K562 (cell line): ENCODE measurements around the gene MARK3. TPM values are rescaled to one million over a fixed set of nuclear protein-coding genes. Genes with fewer than 3 reads are reported as not detected.

Source experiments
- ATAC-seq: fragments of 200-7000 bp; cut with Tn5 transposase; 3 replicates; pipeline ENCODE4 v1.9.1; 2020; ENCODE audit warnings: moderate library complexity
- BruUV-seq: library from RNA; stranded (reverse); fragments of 400-500 nt; replicated peaks from 2 replicates; lab custom pipeline; 2021; lab: Mats Ljungman, UMichigan
- CTCF ChIA-PET: fragments of 300-600 bp; formaldehyde crosslinking; extraction: SDS; loops from one replicate; lab custom pipeline; 2021; ENCODE audit warnings: low intra/inter-chr PET ratio; lab: Yijun Ruan, JAX
- POLR2A ChIA-PET: fragments of 300-600, 350-650 bp; sonication (Branson Sonifier 250); formaldehyde crosslinking; extraction: SDS; loops from one replicate; lab custom pipeline; 2021; ENCODE audit warnings: antibody characterized with exemption, inconsistent platforms; lab: Yijun Ruan, JAX
- DNase-seq, 4 experiments: peaks; one replicate each; pipeline versions ENCODE4 v3.0.0 to v3.0.0-alpha.2; 2011 to 2018; ENCODE audit warnings: low spot score in 3 of 4, mixed read lengths in 3 of 4; ENCODE audit errors: extremely low read depth in 1 of 4
- FAIRE-seq: peaks from 2 replicates; lab custom pipeline; 2011; peaks lifted over from hg19 to GRCh38; lab: Jason Lieb, UNC
- H2AFZ ChIP-seq: 2 replicates; pipeline ENCODE4 v1.6.0; 2011; ENCODE audit warnings: low read depth, low read length, control low read depth, inconsistent platforms
- H3K27ac ChIP-seq: fragments of 200-600 bp; 3 replicates; pipeline ENCODE4 v1.8.0; 2011; ENCODE audit warnings: low read depth, mild to moderate bottlenecking, control low read depth, inconsistent platforms, low read length, moderate library complexity, mixed read lengths; ENCODE audit errors: extremely low read depth
- H3K27me3 ChIP-seq, 2 experiments: fragments of 300-600 bp in 1 of 2; 2 replicates in 1 of 2; 3 replicates in 1 of 2; pipeline versions ENCODE4 v1.6.0 to v1.8.0; 2011; ENCODE audit warnings: inconsistent platforms in 2 of 2, low read length in 2 of 2, mild to moderate bottlenecking in 1 of 2, mixed read lengths in 1 of 2, moderate library complexity in 1 of 2; ENCODE audit not compliant: control insufficient read depth in 2 of 2, insufficient read depth in 2 of 2
- H3K36me3 ChIP-seq: fragments of 300-600 bp; 3 replicates; pipeline ENCODE4 v1.8.0; 2011; ENCODE audit warnings: mild to moderate bottlenecking, low read length, inconsistent platforms; ENCODE audit not compliant: control insufficient read depth, insufficient read depth
- H3K4me1 ChIP-seq, 2 experiments: fragments of 200-600 bp in 1 of 2; replicated peaks in 1 of 2; 2 replicates in 1 of 2; 3 replicates in 1 of 2; pipeline versions ENCODE4 v1.5.1 to v1.8.0; 2011; ENCODE audit warnings: inconsistent platforms in 2 of 2, low read length in 2 of 2, mild to moderate bottlenecking in 1 of 2, mixed read lengths in 1 of 2, moderate library complexity in 1 of 2; ENCODE audit not compliant: control insufficient read depth in 2 of 2, insufficient read depth in 2 of 2
- H3K4me2 ChIP-seq: 2 replicates; pipeline ENCODE4 v1.6.1; 2011; ENCODE audit warnings: low read length, control low read depth, inconsistent platforms, mixed read lengths; ENCODE audit not compliant: insufficient read depth
- H3K4me3 ChIP-seq: fragments of 200-600 bp; sonication (generic), shearing (Covaris generic); 2 replicates; pipeline ENCODE4 v1.5.1; 2016; ENCODE audit warnings: control low read depth, inconsistent platforms
- H3K79me2 ChIP-seq: fragments of 200-600 bp; 3 replicates; pipeline ENCODE4 v1.8.0; 2011; ENCODE audit warnings: low read length, inconsistent platforms; ENCODE audit not compliant: control insufficient read depth, insufficient read depth
- H3K9ac ChIP-seq, 2 experiments: 2 replicates each; pipeline versions ENCODE4 v1.6.0 to v1.6.1; 2011; ENCODE audit warnings: low read depth in 2 of 2, low read length in 2 of 2, control low read depth in 1 of 2, inconsistent platforms in 1 of 2, mild to moderate bottlenecking in 1 of 2, mixed read lengths in 1 of 2; ENCODE audit not compliant: insufficient read depth in 1 of 2
- H3K9me1 ChIP-seq: one replicate; pipeline ENCODE4 v1.6.0; 2011; ENCODE audit warnings: inconsistent platforms, mild to moderate bottlenecking, low read length, moderate library complexity; ENCODE audit not compliant: control insufficient read depth, insufficient read depth
- H3K9me3 ChIP-seq: replicated peaks from 2 replicates; pipeline ENCODE4 v1.5.1; 2011; ENCODE audit warnings: low read depth, low read length, inconsistent platforms; ENCODE audit not compliant: control insufficient read depth, insufficient read depth
- H4K20me1 ChIP-seq: replicated peaks from 2 replicates; pipeline ENCODE4 v1.6.1; 2011; ENCODE audit warnings: low read length, inconsistent platforms, mixed read lengths; ENCODE audit not compliant: control insufficient read depth, insufficient read depth
- ATF7 ChIP-seq: fragments of 450-650 bp; IDR thresholded peaks from 2 replicates; pipeline ENCODE4 v1.7.1; 2014; ENCODE audit warnings: mild to moderate bottlenecking, moderate library complexity
- CBFA2T2 ChIP-seq: fragments of 450-650 bp; conservative IDR thresholded peaks from 2 replicates; pipeline ENCODE4 v1.6.1; 2017; ENCODE audit warnings: mild to moderate bottlenecking
- CBFA2T3 ChIP-seq: fragments of 450-650 bp; IDR thresholded peaks from 2 replicates; pipeline ENCODE4 v1.6.1; 2017
- FIP1L1 ChIP-seq: fragments of 200-400 bp; formaldehyde crosslinking; IDR thresholded peaks from 2 replicates; pipeline ENCODE4 v1.6.1; 2018; ENCODE audit warnings: mild to moderate bottlenecking, low read depth, low read length; ENCODE audit not compliant: poor library complexity, severe bottlenecking
- GTF2F1 ChIP-seq: IDR thresholded peaks from 2 replicates; pipeline ENCODE4 v1.6.1; 2011; ENCODE audit warnings: low read depth, low read length, improper control_type of control experiment
- KHSRP ChIP-seq: fragments of 450-650 bp; IDR thresholded peaks from 2 replicates; pipeline ENCODE4 v1.6.1; 2017
- MAFG ChIP-seq: fragments of 450-650 bp; conservative IDR thresholded peaks from 2 replicates; pipeline ENCODE4 v1.6.1; 2016; ENCODE audit warnings: missing genetic modification characterization, missing compliant biosample characterization
- POLR2AphosphoS5 ChIP-seq: IDR thresholded peaks from 2 replicates; pipeline ENCODE4 v1.6.1; 2011; ENCODE audit warnings: mild to moderate bottlenecking, low read depth, low read length, moderate library complexity; ENCODE audit not compliant: control insufficient read depth, insufficient read depth
- POLR2G ChIP-seq: fragments of 200-400 bp; formaldehyde crosslinking; IDR thresholded peaks from 2 replicates; pipeline ENCODE4 v1.6.1; 2017; ENCODE audit warnings: low read depth, mild to moderate bottlenecking, antibody characterized with exemption, low read length, moderate library complexity
- SP1 ChIP-seq: sonication (generic); formaldehyde crosslinking; IDR thresholded peaks from 2 replicates; pipeline ENCODE4 v1.8.1; 2022; ENCODE audit warnings: mild to moderate bottlenecking, missing genetic modification reagents
- ZFP1 ChIP-seq: fragments of 450-650 bp; formaldehyde crosslinking; IDR thresholded peaks from 2 replicates; pipeline ENCODE4 v1.4.0; 2020; ENCODE audit warnings: mild to moderate bottlenecking, mixed read lengths
- WGBS: fragments of 100-300 bp; shearing (Covaris generic); methylation state at CpG from one replicate; pipeline ENCODE4 v1.1.6; 2016; ENCODE audit warnings: low coverage, mixed read lengths; ENCODE audit not compliant: insufficient coverage; ENCODE audit errors: missing lambda C conversion rate; 5-methylcytosine and 5-hydroxymethylcytosine counted together
- in situ Hi-C: fragments of 300-500 bp; cut with MboI; formaldehyde crosslinking; loops from 4 replicates; pipeline ENCODE4 v1.15.0; 2018; ENCODE audit warnings: inconsistent platforms, mixed read lengths
- intact Hi-C: fragments of 100-400 bp; cut with micrococcal nuclease; formaldehyde crosslinking; loops from 2 replicates; pipeline ENCODE4 v1.14.2; 2022
- polyA plus RNA-seq, 8 experiments: library from polyadenylated mRNA; depleted of rRNA in 4 of 8; stranded (reverse) in 5 of 8; unstranded in 3 of 8; fragments of >200 nt; fragmentation: Nextera tagmentation in 2 of 8; fragmentation: Illumina TruSeq in 1 of 8; extraction: Ambion mirVana in 2 of 8; extraction: Trizol in 1 of 8; gene quantifications; 2 replicates each; pipeline versions ENCODE4 v1.2.1 to v1.2.3, GENCODE V29; 2011 to 2014; ENCODE audit warnings: inconsistent platforms in 1 of 8, missing spikeins in 1 of 8
- total RNA-seq, 7 experiments: library from RNA; depleted of rRNA in 6 of 7; stranded (reverse); fragments of >200 nt in 6 of 7; fragmentation: Illumina TruSeq in 2 of 7; extraction: Trizol in 2 of 7; gene quantifications; 2 replicates each; pipeline versions ENCODE4 v1.2.1 to v1.2.3, GENCODE V29; 2011 to 2021; ENCODE audit warnings: low replicate concordance in 1 of 7
- TF ChIP-seq, protein P1 (sequence below): fragments of 450-650 bp; formaldehyde crosslinking; IDR thresholded peaks from 2 replicates; pipeline ENCODE4 v1.4.0; 2020; ENCODE audit warnings: mild to moderate bottlenecking, moderate library complexity
- TF ChIP-seq, protein P2 (sequence below): fragments of 250-450 bp; sonication (Bioruptor Pico); IDR thresholded peaks from 2 replicates; pipeline ENCODE4 v1.8.0; 2022; ENCODE audit warnings: moderate library complexity, mild to moderate bottlenecking, inconsistent platforms
- TF ChIP-seq, protein P3 (sequence below): fragments of 250-450 bp; sonication (Bioruptor Pico); IDR thresholded peaks from 2 replicates; pipeline ENCODE4 v1.9.0; 2021; ENCODE audit warnings: mild to moderate bottlenecking, inconsistent platforms

Gene MARK3
- total and polyA plus RNA-seq, 9 of the 15 experiments (the other 6 are each of a cell fraction or from before 2014, with no cell fraction given), result 10.1 to 68.7 (median 56.3) TPM

GRCh38 chr14:103343164-103343879 lies 41.9 kb upstream of the MARK3 start:
- no peak overlapping the region for H3K9ac ChIP-seq
- H4K20me1 ChIP-seq, result no peaks in the 10 kb centered on the region; the same call in none of the 2 replicates
- intact Hi-C loops (no loop called here), in situ Hi-C loops (no loop called here)
- 74% methylated on average over 4 of the region's 4 CpGs for WGBS
- peak; percentile 38 for ATAC-seq
- 0 out of 3 replicates have a peak overlapping the region, but pooled peaks have one; percentile 33 for H3K27ac ChIP-seq
- no peak overlapping the region for H3K4me3 ChIP-seq
- ChIA-PET POLR2A (interaction anchor here (0.6 to 9.2 kb wide), 17 partner anchors 8 to 385 kb away, joined by 3 to 98 read pairs (median 4); partner anchors contain the start of gene EIF5), CTCF (interaction anchor here (0.6 kb wide), 1 partner anchor 8 kb away, joined by 3 read pairs; no protein-coding TSS in a partner anchor)
- no TSS peak for BruUV-seq
- H3K4me1 ChIP-seq, result peaks cover 0 to 5% of the 10 kb centered on the region in 2 experiments; a peak in 3 of 5 replicates
- H3K4me2 ChIP-seq, result no peak overlapping the region
- no peaks in the 10 kb centered on the region for H3K9me1 ChIP-seq
- FAIRE-seq, result peak; percentile 74
- peaks cover 67% of the 10 kb centered on the region for H3K36me3 ChIP-seq
- 0 out of 3 replicates have a peak, but pooled peaks cover 12% of the 10 kb centered on the region for H3K79me2 ChIP-seq
- peak in 2 of 4 experiments; percentile 17 to 37 for DNase-seq
- no peaks in the 10 kb centered on the region for H3K27me3 ChIP-seq
- no peak overlapping the region for H2AFZ ChIP-seq
- H3K9me3 ChIP-seq, result no peaks in the 10 kb centered on the region
- TF ChIP-seq FIP1L1 (no peak), KHSRP (peak; percentile 38; the same call in 1 of the 2 replicates), POLR2G (0 out of 2 replicates have a peak, but pooled peaks have one; percentile 13), MAFG (tag) (no peak), SP1 (CRISPR knock-in tag) (no peak), CBFA2T2 (peak; percentile 22; the same call in 1 of the 2 replicates), ATF7 (no peak), GTF2F1 (no peak), CBFA2T3 (peak; percentile 50; the same call in 1 of the 2 replicates), ZFP1 (no peak), POLR2AphosphoS5 (0 out of 2 replicates have a peak, but pooled peaks have one; percentile 27)
- TF ChIP-seq, protein P1, sequence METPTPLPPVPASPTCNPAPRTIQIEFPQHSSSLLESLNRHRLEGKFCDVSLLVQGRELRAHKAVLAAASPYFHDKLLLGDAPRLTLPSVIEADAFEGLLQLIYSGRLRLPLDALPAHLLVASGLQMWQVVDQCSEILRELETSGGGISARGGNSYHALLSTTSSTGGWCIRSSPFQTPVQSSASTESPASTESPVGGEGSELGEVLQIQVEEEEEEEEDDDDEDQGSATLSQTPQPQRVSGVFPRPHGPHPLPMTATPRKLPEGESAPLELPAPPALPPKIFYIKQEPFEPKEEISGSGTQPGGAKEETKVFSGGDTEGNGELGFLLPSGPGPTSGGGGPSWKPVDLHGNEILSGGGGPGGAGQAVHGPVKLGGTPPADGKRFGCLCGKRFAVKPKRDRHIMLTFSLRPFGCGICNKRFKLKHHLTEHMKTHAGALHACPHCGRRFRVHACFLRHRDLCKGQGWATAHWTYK (CRISPR knock-in tag), result no peak
- TF ChIP-seq, protein P2, sequence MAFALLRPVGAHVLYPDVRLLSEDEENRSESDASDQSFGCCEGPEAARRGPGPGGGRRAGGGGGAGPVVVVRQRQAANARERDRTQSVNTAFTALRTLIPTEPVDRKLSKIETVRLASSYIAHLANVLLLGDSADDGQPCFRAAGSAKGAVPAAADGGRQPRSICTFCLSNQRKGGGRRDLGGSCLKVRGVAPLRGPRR, result no peak
- TF ChIP-seq, protein P3, sequence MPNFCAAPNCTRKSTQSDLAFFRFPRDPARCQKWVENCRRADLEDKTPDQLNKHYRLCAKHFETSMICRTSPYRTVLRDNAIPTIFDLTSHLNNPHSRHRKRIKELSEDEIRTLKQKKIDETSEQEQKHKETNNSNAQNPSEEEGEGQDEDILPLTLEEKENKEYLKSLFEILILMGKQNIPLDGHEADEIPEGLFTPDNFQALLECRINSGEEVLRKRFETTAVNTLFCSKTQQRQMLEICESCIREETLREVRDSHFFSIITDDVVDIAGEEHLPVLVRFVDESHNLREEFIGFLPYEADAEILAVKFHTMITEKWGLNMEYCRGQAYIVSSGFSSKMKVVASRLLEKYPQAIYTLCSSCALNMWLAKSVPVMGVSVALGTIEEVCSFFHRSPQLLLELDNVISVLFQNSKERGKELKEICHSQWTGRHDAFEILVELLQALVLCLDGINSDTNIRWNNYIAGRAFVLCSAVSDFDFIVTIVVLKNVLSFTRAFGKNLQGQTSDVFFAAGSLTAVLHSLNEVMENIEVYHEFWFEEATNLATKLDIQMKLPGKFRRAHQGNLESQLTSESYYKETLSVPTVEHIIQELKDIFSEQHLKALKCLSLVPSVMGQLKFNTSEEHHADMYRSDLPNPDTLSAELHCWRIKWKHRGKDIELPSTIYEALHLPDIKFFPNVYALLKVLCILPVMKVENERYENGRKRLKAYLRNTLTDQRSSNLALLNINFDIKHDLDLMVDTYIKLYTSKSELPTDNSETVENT (CRISPR knock-in tag), result no peak
